Raji (cell line): ENCODE results near the gene ANXA2.

ENCODE experiments used
- POLR2A ChIP-seq: IDR thresholded peaks from 2 replicates; pipeline ENCODE4 v1.6.1; 2011; ENCODE audit warnings: low read depth, low read length, control low read depth; ENCODE audit not compliant: insufficient read depth

ANXA2 gene

GRCh38 chr15:60381148-60381788 is 16.5 kb downstream of the ANXA2 start:
- no peak for TF ChIP-seq POLR2A

- TF ChIP-seq POLR2A = no peak
These were observed 18.1 kb downstream of the ANXA2 start for GRCh38 chr15:60379525-60380274.

- no peak for TF ChIP-seq POLR2A
These were observed 18.6 kb downstream of the ANXA2 start for GRCh38 chr15:60379185-60379524.

GRCh38 chr15:60376677-60377095 is 21.1 kb downstream of the ANXA2 start:
- no peak for TF ChIP-seq POLR2A

GRCh38 chr15:60375306-60375705 is 22.5 kb downstream of the ANXA2 start:
- no peak for TF ChIP-seq POLR2A

GRCh38 chr15:60374628-60375081 is 23.1 kb downstream of the ANXA2 start:
- TF ChIP-seq POLR2A = no peak

GRCh38 chr15:60374209-60374608 is 23.6 kb downstream of the ANXA2 start:
- no peak for TF ChIP-seq POLR2A

- no peak for TF ChIP-seq POLR2A
These were observed 24.0 kb downstream of the ANXA2 start for GRCh38 chr15:60373745-60374144.

- TF ChIP-seq POLR2A = no peak
These were observed 24.5 kb downstream of the ANXA2 start for GRCh38 chr15:60373327-60373726.

- no peak for TF ChIP-seq POLR2A
These were observed 25.0 kb downstream of the ANXA2 start for GRCh38 chr15:60372756-60373155.

GRCh38 chr15:60372227-60372626 is 25.6 kb downstream of the ANXA2 start:
- TF ChIP-seq POLR2A = no peak

GRCh38 chr15:60371175-60372051 is 26.4 kb downstream of the ANXA2 start:
- TF ChIP-seq POLR2A = no peak

- no peak for TF ChIP-seq POLR2A
These were observed 27.0 kb downstream of the ANXA2 start for GRCh38 chr15:60370869-60371136.

- no peak for TF ChIP-seq POLR2A
These were observed 27.5 kb downstream of the ANXA2 start for GRCh38 chr15:60370105-60370868.

- TF ChIP-seq POLR2A = no peak
These were observed 28.1 kb downstream of the ANXA2 start for GRCh38 chr15:60369696-60370095.
